Neural crest cell (in vitro differentiated cells): Measurements from ENCODE around the gene MED12L. TPM values are rescaled to one million over a fixed set of nuclear protein-coding genes. Genes with fewer than 3 reads are reported as not detected.

Experiments used
- DNase-seq: peaks from one replicate; pipeline ENCODE4 v3.0.0; 2021; ENCODE audit warnings: low read depth, mixed read lengths, low spot score
- H3K27ac Mint-ChIP-seq: one replicate; pipeline ENCODE4 v1.8.0; 2021; ENCODE audit warnings: mild to moderate bottlenecking, mixed read lengths; ENCODE audit not compliant: unreplicated experiment
- H3K27me3 Mint-ChIP-seq: 2 replicates; pipeline ENCODE4 v1.8.0; 2021; ENCODE audit warnings: low read depth, mild to moderate bottlenecking, mixed read lengths
- H3K36me3 Mint-ChIP-seq: 2 replicates; pipeline ENCODE4 v1.8.0; 2021; ENCODE audit warnings: low read depth, mild to moderate bottlenecking, mixed read lengths
- H3K4me1 Mint-ChIP-seq: 2 replicates; pipeline ENCODE4 v1.8.0; 2021; ENCODE audit warnings: mixed read lengths
- H3K4me3 Mint-ChIP-seq: one replicate; pipeline ENCODE4 v1.8.0; 2021; ENCODE audit warnings: mild to moderate bottlenecking, mixed read lengths
- H3K9me3 Mint-ChIP-seq: 2 replicates; pipeline ENCODE4 v1.8.0; 2021; ENCODE audit warnings: mixed read lengths
- CTCF ChIP-seq: fragments of 200-600 bp; sonication (generic); conservative IDR thresholded peaks from 2 replicates; pipeline ENCODE4 v1.5.0; 2021; ENCODE audit warnings: antibody characterized with exemption, mild to moderate bottlenecking
- total RNA-seq: library from RNA; stranded (reverse); gene quantifications from 2 replicates; pipeline ENCODE4 v1.2.1, GENCODE V29; 2021

The MED12L gene
- total RNA-seq, 1 donor from 2014 or later, result 12.2 TPM

DNA sequence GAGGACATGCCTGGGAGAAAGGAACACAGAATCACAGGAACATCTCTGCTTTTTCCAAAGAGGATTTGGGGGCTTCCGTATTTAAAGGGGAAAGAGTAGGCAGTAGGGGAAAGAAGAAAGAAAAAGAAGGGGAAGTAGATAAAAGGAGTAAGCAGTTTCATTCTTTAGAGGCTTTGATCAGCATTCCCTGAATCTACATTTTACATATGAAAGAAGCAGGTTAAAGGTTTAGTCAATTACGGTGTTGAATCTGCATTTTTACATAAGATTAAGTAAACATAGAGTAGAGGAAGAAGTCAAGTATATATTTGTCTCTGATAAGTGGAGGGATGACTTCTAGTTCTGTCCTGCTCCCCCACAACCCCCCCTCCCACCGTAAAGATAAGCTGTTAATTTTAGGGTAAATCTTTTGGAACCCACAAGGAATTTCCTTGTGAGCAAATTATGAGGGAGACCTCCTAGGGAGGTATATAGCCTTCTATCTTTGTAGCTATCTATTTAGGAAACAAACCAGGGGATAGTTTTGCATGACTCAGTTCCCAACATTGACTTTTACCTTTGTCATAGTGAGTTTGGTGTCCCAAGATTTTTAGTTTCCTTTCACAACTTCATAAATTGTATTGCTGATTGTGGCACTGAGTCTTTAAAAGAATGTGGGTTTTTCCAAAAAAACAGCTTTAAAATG is 307.8 kb downstream of the MED12L start:
- Mint-ChIP-seq H3K9me3 (no peaks in the 10 kb centered on the region), H3K27ac (no peak overlapping the region), H3K4me1 (peaks cover 4% of the 10 kb centered on the region), H3K4me3 (no peak overlapping the region), H3K36me3 (peaks cover 9% of the 10 kb centered on the region), H3K27me3 (no peaks in the 10 kb centered on the region)
- no peak for DNase-seq
- no peak for TF ChIP-seq CTCF

- H3K27me3 Mint-ChIP-seq, result no peaks in the 10 kb centered on the region
- no peak for TF ChIP-seq CTCF
- H3K27ac Mint-ChIP-seq, result no peak overlapping the region
Observed at GRCh38 chr3:151393941-151394340, 308.5 kb downstream of the MED12L start.

GRCh38 chr3:151394611-151395010 is 309.1 kb downstream of the MED12L start:
- DNase-seq, result no peak
- H3K27ac Mint-ChIP-seq, result no peak overlapping the region

More at GRCh38 chr3:151393941-151394340, 308.5 kb downstream of the MED12L start:
- peaks cover 9% of the 10 kb centered on the region for H3K36me3 Mint-ChIP-seq
- no peak for DNase-seq
- H3K4me1 Mint-ChIP-seq, result peaks cover 4% of the 10 kb centered on the region
- H3K4me3 Mint-ChIP-seq, result no peak overlapping the region
- H3K9me3 Mint-ChIP-seq, result no peaks in the 10 kb centered on the region

GRCh38 chr3:151395806-151396205 is 310.3 kb downstream of the MED12L start:
- TF ChIP-seq CTCF, result no peak
- DNase-seq, result no peak
- Mint-ChIP-seq H3K36me3 (peaks cover 6% of the 10 kb centered on the region), H3K4me3 (no peak overlapping the region), H3K4me1 (peaks cover 4% of the 10 kb centered on the region), H3K9me3 (no peaks in the 10 kb centered on the region), H3K27ac (no peak overlapping the region), H3K27me3 (no peaks in the 10 kb centered on the region)

More at GRCh38 chr3:151394611-151395010, 309.1 kb downstream of the MED12L start:
- H3K4me3 Mint-ChIP-seq, result no peak overlapping the region
- H3K36me3 Mint-ChIP-seq, result peaks cover 9% of the 10 kb centered on the region
- peaks cover 4% of the 10 kb centered on the region for H3K4me1 Mint-ChIP-seq
- H3K9me3 Mint-ChIP-seq, result no peaks in the 10 kb centered on the region
- no peaks in the 10 kb centered on the region for H3K27me3 Mint-ChIP-seq
- TF ChIP-seq CTCF, result no peak

DNA sequence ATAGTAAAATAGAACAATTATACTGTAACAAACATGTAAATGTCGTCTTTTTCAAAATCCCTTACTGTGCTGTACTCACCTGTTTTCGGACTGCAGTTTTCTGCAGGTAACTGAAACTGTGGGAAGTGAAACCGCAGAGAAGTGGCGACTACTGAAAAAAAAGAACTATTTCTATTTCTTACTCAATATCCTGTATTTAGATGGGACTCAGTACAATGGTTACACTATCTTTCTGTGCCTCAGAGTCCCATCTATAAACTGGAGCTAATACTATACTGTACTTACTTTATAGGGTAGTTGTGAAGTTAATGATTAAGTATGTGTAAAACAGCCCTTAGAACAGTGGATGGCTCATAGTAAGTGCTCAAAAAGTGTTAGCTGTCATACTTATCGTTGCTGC is 313.4 kb downstream of the MED12L start:
- Mint-ChIP-seq H3K4me1 (no peaks in the 10 kb centered on the region), H3K36me3 (no peaks in the 10 kb centered on the region), H3K9me3 (no peaks in the 10 kb centered on the region), H3K27me3 (no peaks in the 10 kb centered on the region), H3K4me3 (no peak overlapping the region), H3K27ac (no peak overlapping the region)
- TF ChIP-seq CTCF, result no peak
- DNase-seq, result no peak
